ENCODE data around the gene SLX9.

DNA sequence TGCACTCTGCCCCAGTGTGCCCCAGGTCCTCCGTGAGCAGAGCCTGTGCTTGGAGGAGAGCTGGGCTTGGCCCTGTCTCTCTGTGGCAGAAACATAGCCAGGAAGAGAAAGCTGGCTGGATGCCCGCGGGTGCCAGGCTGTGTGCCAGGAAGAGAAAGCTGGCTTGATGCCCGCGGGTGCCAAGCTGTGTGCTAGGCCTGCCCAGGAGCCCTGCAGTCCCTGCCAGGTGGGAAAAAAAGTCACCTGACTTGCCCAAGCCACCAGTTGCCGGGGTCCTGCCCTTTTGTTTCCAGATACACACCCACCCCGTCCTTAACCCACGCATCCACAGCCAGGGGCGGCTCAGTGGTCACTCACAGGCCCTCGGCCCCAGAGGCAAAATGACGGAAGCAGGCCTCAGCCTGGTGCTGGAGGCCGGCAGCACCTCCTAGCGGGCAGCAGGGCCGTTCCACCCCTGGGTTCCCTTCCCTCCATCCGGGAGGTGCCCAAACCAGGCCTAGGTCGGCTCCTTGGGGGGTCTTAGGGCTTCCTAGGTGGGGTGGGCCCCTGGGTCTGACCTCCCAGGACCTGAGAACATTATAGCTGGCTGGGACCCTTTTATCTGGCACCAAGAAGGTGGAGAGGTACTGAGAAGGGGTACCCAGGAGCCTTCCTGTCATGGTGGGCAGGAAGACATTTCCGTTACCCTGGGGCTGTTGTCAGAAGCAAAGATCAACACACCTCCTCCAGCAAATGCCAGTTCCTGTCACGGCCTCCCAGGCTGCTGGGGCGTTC, 28.3 kb upstream of the SLX9 start:
- TF ChIP-seq, protein P1, sequence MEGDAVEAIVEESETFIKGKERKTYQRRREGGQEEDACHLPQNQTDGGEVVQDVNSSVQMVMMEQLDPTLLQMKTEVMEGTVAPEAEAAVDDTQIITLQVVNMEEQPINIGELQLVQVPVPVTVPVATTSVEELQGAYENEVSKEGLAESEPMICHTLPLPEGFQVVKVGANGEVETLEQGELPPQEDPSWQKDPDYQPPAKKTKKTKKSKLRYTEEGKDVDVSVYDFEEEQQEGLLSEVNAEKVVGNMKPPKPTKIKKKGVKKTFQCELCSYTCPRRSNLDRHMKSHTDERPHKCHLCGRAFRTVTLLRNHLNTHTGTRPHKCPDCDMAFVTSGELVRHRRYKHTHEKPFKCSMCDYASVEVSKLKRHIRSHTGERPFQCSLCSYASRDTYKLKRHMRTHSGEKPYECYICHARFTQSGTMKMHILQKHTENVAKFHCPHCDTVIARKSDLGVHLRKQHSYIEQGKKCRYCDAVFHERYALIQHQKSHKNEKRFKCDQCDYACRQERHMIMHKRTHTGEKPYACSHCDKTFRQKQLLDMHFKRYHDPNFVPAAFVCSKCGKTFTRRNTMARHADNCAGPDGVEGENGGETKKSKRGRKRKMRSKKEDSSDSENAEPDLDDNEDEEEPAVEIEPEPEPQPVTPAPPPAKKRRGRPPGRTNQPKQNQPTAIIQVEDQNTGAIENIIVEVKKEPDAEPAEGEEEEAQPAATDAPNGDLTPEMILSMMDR (IDR thresholded peaks at IDR 0.05; ENCODE audit: insufficient read depth, low read depth, low read length) = no peak
- TF ChIP-seq EZH2 (IDR thresholded peaks at IDR 0.05; ENCODE audit: insufficient read depth, low read length) = no peak

All from astrocyte (in vitro differentiated cells and primary cell).